A673 (cell line): Measurements from ENCODE around the gene R3HDM4.

ENCODE experiments used
- EZH2 ChIP-seq: fragments of 200-600 bp; sonication (generic); IDR thresholded peaks from 2 replicates; pipeline ENCODE4 v1.6.1; 2017; ENCODE audit warnings: borderline replicate concordance, low read depth, mild to moderate bottlenecking, mixed read lengths, antibody characterized with exemption, low read length; ENCODE audit not compliant: poor library complexity, severe bottlenecking
- TF ChIP-seq, protein P1 (sequence below): fragments of 300-800, 200-600 bp; sonication (generic); conservative IDR thresholded peaks from 2 replicates; pipeline ENCODE4 v1.5.1; 2017; ENCODE audit warnings: low read depth, mild to moderate bottlenecking, antibody characterized with exemption, low read length, moderate library complexity, mixed read lengths

GRCh38 chr19:929891-930258 lies 16.9 kb upstream of the R3HDM4 start:
- TF ChIP-seq, protein P1, sequence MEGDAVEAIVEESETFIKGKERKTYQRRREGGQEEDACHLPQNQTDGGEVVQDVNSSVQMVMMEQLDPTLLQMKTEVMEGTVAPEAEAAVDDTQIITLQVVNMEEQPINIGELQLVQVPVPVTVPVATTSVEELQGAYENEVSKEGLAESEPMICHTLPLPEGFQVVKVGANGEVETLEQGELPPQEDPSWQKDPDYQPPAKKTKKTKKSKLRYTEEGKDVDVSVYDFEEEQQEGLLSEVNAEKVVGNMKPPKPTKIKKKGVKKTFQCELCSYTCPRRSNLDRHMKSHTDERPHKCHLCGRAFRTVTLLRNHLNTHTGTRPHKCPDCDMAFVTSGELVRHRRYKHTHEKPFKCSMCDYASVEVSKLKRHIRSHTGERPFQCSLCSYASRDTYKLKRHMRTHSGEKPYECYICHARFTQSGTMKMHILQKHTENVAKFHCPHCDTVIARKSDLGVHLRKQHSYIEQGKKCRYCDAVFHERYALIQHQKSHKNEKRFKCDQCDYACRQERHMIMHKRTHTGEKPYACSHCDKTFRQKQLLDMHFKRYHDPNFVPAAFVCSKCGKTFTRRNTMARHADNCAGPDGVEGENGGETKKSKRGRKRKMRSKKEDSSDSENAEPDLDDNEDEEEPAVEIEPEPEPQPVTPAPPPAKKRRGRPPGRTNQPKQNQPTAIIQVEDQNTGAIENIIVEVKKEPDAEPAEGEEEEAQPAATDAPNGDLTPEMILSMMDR: no peak
- no peak for TF ChIP-seq EZH2
